C4-2B (cell line): ENCODE measurements around the gene AGR2.

Source experiments
- H3K27ac ChIP-seq: fragments of 450-650 bp; 2 replicates; pipeline ENCODE4 v1.5.1; 2017
- ZFX ChIP-seq: fragments of 450-650 bp; IDR thresholded peaks from 2 replicates; pipeline ENCODE4 v1.6.1; 2017
- TF ChIP-seq, protein P1 (sequence below): fragments of 450-650 bp; conservative IDR thresholded peaks from 2 replicates; pipeline ENCODE4 v1.5.1; 2017; ENCODE audit warnings: mild to moderate bottlenecking

The AGR2 gene

DNA sequence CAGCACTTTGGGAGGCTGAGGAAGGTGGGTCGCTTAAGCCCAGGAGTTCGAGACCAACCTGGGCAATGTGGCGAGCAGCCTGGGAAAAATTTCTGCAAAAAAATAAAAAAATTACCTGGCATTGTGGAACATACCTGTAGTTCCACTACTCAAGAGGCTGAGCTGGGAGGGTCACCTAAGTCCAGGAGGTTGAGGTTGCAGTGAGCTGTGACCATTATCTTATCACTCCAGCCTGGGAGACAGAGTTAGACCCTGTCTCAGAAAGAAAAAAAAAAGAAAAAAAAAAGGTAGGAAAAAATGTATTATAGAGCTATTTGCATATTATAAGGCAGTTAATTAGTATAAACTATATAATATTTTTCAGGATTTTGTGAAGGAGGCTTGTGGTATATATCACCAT is 62.3 kb downstream of the AGR2 start:
- H3K27ac ChIP-seq = no peak overlapping the region
- TF ChIP-seq, protein P1, sequence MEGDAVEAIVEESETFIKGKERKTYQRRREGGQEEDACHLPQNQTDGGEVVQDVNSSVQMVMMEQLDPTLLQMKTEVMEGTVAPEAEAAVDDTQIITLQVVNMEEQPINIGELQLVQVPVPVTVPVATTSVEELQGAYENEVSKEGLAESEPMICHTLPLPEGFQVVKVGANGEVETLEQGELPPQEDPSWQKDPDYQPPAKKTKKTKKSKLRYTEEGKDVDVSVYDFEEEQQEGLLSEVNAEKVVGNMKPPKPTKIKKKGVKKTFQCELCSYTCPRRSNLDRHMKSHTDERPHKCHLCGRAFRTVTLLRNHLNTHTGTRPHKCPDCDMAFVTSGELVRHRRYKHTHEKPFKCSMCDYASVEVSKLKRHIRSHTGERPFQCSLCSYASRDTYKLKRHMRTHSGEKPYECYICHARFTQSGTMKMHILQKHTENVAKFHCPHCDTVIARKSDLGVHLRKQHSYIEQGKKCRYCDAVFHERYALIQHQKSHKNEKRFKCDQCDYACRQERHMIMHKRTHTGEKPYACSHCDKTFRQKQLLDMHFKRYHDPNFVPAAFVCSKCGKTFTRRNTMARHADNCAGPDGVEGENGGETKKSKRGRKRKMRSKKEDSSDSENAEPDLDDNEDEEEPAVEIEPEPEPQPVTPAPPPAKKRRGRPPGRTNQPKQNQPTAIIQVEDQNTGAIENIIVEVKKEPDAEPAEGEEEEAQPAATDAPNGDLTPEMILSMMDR = no peak
- TF ChIP-seq ZFX = no peak
